Frontal cortex (tissue), 4 donors: Measurements from ENCODE around the gene ANKS1B. TPM values are rescaled to one million over a fixed set of nuclear protein-coding genes. Genes with fewer than 3 reads are reported as not detected.

Experiments used
- DNase-seq, 2 donors: peaks; one replicate each; pipeline ENCODE4 v3.0.0; 2012; ENCODE audit warnings: low spot score in 2 of 2
- FAIRE-seq: peaks from 2 replicates; lab custom pipeline; 2012; peaks lifted over from hg19 to GRCh38; lab: Jason Lieb, UNC
- total RNA-seq: library from RNA; depleted of rRNA; stranded (reverse); fragments of >200 nt; gene quantifications from one replicate; pipeline ENCODE4 v1.2.3, GENCODE V29; 2014
- donor health status: control.
- donor health status: control.
- donor health status: control.

Gene ANKS1B
- total RNA-seq, 1 donor from 2014 or later = 329 TPM

DNA sequence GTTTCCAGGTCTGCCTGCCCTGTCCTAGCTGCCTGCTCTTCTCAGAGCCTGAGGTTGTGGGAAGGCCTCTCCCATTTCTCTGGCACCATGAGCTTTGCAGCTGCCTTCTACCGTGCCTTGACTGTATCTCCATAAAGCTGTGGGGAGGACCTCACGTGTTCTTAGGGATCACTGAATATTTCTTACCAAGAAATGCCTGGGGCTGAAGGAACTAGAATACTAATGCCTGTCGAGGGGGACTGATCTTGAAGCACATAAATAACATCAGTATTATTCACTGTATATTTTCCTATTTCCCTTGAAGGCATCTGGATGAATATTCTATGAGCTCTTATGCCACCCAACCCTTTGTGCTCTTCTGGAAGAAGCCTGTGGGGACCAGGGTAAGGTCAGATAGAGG, 1236.3 kb downstream of the ANKS1B start:
- DNase-seq (no peak), FAIRE-seq (no peak)

DNA sequence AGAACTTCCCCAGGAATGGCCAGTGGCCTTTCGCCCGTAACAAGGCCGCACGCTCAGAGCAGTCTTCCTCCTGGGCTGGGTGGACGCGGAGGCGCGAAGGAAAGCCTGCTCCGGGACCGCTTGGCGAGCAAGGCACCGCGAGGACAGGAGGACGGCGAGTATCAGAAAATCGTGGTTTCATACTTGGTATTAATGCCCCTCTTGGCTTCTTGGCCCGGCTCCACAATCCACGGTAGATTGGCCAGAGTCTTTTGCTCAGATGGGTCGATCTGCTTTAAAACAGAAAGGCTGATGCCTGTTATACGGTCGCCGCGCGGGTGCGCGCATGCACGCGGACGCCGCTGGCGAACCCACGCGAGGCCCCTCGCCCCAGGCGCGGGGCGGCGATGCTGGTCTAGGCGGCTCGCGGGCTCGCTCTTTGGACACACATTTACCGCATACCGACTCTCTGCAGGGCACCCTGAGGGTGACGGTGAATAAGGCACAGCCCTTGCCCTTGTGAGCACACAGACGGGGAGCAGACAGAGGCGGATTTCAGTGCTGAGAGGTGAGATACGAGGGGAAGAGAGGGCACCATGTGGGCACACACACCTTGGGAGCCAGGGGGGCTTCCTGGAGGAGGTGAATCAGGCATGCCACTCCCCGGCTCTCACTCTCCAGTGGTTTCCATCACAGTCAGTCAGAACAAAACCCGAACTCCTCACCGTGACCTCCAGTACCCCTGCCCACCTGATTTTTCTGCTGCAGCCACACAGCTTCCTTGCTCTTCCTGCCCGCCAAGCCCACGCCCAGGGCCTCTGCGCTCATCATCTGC, 1239.0 kb downstream of the ANKS1B start:
- FAIRE-seq (no peak), DNase-seq (no peak)

DNA sequence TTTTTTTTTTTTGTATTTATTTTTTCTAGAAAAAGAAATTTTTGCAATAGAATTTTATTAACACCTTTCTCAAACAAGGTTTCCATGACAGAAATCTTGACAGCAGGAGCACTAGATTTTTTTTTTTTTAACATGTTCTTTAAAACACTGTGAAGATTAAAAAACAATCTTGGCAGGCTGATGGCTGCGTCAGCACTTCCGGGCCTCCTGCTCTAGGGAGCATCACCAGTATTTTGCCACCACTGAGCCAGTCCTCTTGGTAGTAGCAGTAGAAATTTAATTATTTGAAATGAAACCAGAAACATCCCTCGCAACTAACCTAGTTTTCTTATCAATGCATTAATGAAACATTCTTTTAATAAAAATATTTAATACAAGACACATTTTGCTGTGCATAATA, 1240.1 kb downstream of the ANKS1B start:
- FAIRE-seq (no peak), DNase-seq (no peak)

DNA sequence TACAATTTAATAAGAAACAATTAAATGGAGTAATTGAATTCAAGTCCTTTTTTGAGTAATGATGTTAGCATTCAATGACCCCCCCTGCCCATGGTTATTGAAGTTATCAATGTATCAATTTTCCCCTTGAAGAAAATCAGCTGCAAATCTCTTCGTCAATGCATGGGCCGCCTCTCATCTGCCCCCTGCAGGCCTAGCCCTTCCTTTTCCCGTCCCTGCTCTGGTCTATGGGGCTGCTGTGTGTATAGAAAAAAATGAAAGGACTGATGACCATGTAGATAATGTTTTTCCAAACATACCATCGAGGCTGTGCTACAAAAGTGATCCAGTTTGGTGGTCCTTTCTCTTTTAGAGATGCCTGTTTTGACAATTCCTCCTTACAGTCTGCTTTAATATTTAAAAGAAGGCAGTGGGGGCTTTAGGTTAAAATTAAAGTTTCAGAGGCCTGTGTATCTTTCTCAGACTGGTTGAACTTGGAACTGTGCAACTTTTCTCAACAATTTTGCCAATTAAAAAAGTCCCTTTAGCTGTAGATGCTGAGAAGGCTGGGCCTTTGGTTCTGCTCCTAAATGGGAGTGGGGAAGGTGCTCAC, 1241.3 kb downstream of the ANKS1B start:
- FAIRE-seq (no peak), DNase-seq (no peak)

DNA sequence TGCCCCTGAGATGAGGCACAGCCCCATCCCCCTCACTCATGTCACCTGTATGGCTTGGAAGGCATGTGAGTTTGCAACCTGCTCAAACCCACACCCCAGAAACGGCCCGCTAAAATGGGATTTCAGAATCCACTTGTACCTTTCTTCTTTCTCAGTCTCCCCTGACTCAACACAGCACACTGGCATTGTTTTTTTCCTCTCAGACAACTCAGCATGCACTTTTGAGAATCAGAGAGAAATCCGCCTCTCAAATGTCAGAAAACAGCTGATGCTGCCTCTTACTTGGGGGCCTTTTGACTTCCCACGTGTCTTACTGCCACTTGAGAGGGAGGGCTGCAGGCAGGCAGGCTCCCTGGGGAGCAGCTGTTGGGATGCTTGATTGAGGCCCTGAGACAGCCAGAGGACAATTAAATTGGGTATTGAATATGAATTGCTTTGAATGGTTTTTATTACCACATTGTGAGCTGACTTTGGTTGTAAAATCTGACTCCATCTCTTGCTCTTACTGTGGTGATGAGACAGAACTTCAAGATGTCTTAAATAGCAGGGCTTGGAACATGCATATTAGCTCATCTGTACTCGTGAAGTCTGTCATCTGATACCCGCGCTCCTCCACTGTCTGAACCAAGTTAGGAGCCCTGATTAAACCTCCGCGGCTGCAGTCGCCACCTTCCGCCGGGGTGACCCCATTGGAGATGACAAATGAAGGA, 1243.0 kb downstream of the ANKS1B start:
- DNase-seq = no peak

DNA sequence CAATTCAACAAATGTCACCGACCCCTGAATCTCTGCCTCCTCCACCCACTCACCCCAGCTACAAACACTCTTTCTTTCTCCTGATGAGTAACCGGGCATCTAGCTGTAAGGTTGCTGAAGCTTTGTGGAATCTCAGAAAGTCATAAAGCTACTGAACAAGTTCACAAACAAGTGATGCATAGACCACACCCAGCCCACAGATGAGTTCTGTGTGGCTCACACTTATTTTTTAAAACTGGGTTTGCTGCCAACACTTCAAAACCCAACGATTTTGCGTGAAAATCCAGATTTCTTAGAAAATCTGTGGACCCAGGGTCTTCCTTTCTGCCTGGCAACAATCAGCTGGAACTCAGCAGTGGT, 1243.6 kb downstream of the ANKS1B start:
- no peak for DNase-seq

More for the DNA sequence above, 1243.0 kb downstream of the ANKS1B start:
- no peak for FAIRE-seq

DNA sequence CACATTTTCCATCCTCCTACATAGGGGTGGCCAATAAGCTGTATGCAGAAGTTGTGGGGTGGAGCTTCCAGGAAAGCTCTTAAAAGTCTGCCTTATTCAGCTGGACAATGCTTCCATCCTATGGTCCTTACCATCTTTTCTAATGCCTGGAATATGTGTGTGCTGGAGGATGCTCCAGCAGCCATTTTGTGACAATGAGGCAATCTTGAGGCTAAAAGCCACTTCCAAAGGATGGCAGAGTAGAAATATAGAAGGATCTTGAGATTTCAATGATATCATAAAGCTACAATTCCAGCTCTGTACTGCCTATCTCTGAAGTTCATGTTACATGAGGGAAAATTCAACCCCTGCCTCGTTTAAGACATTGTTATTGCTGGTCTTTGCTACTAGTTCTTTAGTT, 1244.0 kb downstream of the ANKS1B start:
- FAIRE-seq = no peak
- no peak for DNase-seq

More for the DNA sequence above, 1243.6 kb downstream of the ANKS1B start:
- FAIRE-seq = no peak

DNA sequence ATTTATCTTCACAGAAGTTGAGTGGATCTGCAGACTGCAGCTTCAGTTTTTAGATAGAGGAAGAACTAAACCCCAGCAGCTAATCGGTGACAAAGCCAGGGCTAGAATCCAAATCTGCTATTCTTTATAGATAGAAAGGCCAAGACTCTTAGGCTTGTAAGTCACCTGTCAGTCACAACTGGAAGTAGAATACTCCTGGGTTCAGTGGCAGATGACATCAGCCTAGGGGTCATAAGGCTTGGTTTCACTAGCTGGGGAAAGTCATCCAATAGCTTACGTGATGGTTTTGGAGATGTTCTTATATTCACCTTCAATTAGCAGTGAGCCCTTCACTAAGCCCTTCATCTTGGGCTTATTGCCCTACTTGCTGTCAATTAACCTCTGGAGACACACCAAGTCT, 1246.2 kb downstream of the ANKS1B start:
- DNase-seq (no peak), FAIRE-seq (no peak)

DNA sequence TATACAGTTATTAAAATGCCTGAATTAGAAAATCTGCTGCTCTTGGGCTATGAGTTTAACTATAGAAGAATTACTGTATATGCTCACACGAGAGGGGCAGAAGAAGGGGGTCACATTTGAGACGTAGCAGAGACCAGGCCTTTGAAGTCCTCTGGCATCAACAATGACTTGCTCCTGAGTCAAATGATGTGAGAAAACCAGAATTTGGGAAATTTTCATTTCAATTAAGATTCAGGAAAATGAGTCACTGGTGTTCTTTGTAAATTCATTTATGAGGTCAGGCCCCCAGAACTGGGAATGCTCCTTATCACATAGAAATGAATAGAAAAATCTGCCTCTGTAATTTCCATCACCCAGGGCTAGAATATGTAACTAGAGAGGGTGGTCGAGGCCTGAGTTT, 1246.7 kb downstream of the ANKS1B start:
- FAIRE-seq = no peak
- no peak for DNase-seq

DNA sequence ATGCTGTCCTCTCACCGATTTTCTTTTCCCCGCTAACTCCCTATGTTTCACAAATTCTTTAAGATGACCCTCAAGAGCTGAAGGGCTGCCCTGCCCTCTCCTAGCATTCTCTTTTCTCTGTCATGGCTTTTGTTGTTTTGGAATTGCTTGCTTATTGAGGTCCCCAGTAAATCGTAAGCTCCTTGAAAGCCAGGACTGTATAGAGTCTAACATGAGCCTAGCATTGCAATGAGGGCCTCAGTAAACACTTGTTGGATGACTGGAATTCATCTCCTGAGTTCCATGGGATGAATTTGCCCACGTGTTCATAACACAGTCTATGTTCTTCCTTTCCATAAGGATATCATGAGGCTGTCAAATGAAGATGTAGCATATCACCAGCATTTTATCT, 1247.4 kb downstream of the ANKS1B start:
- no peak for DNase-seq
- FAIRE-seq = no peak

DNA sequence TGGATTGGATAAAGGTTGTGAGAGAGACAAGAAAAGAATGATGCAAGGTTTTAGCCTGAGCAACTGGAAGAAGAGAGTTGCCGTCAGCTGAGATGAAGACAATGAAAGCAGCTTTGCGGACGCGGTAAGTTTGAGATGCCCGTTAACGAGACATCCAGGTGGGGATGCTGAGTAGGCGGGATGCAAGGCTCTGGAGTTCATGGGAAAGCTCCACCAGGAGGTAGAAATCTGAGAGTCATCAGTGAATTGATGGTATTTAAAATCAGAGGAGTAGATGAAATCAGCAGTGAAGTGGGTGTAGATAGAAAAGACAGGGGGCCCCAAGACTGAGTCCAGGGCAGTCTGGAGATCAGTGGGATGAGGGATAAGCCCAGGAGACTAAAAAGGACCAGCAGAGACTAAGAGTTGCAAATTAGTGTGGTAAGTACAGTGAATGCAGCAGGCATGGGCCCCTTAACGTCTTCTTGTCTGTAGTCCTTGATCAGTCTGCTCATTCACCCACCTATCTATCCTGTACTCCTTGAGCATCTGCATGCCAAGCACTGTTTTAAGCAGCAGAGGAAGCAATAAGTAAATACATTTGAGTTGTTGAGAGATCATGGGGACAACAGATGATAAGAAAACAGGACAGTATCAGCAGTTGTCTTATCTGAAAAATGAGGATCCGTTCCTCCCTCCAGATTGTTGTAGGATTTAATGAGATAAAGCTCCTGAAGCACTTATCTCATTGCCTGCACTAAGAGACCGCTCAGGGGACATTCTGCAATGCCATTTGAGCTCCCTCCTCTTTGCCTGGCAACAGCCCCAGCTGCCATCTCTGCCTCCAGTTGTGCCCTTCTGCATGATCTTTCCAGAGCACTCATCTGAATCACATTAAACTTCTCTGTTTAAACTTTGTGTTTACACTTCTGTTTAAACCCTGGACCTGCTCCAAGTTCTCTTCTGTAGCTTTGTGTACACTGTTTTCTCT, 1248.1 kb downstream of the ANKS1B start:
- DNase-seq (no peak), FAIRE-seq (no peak)

DNA sequence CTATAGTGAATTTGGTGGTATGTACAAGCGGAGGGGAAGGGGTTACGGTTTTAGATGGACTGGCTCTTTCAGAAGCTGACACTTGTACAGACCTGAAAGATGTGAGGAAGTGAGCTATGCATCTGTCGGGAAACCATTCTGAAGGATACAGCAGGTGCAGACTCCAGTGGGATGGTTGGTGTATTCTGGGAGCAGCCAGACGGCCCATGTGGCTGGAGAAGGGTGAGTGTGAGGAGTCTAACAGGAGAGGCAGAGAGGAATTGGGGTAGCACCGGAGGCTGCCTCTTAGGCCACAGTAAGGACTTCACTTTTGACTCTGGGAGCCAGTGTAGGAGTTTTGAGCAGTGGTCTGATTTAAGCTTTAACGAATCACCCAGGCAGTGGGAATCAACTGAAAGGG, 1248.9 kb downstream of the ANKS1B start:
- FAIRE-seq = no peak
- DNase-seq = no peak

DNA sequence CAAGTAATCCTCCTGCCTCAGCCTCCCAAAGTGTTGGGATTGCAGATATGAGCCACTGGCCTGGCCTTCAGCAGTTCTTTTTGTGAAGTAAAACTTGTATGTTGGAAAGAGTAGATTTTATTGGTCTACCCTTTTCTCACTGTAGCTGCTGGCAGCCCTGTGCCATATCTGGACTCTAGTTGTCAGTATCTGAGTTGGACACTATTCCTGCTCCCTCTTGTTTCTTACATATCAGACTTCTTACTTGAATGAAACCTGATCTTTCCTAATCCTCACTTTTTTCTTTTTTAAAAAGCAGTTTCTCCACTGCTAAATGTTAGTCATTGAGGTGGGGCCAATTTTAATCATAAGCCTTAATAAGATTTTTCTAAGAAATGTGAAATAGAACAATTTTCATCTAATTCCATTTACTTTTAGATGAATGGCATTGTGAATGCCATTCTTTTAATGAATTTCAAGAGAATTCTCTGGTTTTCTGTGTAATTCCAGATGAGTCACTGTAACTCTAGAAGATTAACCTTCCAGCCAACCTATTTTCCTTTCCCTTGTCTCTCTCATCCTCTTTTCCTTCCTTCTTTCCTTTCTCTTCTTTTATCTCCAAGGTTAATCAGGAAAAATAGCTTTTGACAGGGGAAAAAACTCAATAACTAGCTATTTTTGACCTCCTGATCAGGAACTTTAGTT, 1250.9 kb downstream of the ANKS1B start:
- no peak for DNase-seq
- FAIRE-seq = no peak

DNA sequence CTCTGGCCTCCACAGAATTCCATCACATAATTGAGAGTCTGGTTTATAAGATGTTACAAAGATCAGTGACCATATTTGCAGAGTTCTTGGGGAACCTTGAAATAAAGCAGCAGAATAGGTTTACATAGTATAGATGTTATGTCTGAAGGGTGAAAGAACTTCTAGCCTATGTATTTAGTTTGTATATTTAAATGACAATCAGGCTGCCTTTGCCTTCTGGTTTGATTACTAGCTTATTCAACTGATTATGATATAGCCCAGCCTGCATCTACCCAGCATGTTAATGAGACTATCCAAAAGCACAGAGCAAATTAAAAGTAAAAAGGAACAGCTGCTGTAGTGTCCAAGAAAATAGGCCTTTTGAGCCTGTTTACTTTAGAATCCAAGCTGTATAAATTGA, 1254.3 kb downstream of the ANKS1B start:
- DNase-seq (no peak), FAIRE-seq (no peak)

DNA sequence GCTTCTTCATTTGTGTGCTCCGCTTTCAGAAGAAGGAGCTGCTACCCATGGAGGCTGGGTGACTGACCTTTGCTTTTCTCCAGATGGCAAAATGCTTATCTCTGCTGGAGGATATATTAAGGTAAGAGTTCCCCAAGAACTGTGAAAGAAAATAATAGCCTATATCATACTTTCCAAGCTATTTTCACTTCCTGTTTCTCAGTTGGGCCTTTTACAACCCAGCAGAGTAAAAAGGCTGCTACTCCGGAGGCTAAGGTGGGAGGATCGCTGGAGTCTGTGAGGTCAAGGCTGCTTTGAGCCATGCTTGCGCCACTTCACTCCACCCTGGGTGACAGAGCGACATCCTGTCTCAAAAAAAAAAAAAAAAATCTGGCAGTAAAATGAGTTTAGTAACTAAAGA, 1257.5 kb downstream of the ANKS1B start:
- no peak for DNase-seq
- no peak for FAIRE-seq

DNA sequence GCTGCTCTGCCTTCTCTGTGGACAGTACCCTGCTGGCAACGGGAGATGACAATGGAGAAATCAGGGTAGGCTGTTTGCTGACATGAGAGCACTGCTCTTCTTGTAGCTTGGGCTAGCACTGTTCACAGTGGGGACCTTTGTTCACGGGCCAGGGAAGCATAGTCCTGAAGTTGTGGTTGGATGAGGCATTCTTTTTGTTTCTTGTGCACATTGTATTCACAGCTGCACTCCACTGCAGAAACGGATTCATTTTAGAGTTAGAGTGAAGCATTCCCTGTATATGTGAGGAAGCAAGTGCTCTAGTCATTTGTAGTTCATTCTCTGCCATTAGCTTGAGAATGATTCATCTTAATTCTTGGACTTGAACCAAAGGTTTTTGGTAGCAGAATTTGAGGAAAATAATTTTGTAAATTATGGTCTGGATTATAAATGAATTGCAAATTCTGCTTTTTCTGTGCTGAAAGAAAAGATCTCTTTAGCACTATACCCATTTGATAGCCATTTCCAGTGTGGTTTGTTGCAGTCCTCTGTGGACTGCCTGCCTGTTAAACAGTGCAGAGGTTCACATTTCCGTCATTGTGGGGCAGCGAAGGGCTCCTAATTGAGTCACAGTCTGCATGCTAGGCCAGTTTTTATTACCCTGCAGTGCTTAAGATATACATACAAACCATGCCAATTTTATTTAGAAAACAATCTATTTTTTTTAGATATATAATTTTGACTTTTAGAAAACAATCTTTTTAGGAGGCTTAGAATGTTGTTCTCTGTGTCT, 1259.1 kb downstream of the ANKS1B start:
- DNase-seq = no peak
- peak; percentile 77 for FAIRE-seq

DNA sequence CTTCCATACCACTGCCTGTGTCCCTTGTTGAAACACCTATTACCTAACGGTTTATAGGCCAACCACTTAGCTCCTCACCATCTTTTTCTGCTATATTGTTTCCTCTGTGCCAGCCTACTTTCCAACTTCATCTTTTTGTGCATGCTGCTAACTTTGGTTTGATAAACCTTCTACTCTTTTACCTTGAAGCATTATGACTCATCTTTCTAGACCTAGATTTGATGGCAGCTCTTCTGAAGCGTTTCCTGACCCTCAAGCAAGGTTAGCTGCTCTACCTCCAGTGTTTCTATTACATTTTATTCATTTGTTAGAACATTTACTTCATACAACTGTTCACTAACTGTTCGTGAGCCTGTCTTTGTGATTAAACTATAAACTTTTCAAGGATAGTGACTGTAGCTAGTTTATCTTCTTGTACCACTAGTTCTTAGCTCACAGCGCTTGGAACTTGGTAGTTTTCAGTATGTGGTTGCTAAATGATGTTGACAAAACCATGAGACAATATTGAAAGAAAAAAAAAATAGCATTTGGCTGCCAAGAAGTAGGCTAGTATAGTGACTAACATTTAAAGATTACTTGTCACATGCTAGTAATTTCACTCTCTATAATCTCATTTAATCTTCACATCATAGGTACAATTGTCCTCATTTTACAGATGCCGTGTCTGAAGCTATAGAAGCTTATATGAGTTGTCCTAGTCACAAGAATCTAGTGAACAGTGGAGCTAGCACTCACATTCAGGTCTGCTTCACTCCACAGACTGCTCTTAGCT, 1260.2 kb downstream of the ANKS1B start:
- DNase-seq (no peak), FAIRE-seq (no peak)

DNA sequence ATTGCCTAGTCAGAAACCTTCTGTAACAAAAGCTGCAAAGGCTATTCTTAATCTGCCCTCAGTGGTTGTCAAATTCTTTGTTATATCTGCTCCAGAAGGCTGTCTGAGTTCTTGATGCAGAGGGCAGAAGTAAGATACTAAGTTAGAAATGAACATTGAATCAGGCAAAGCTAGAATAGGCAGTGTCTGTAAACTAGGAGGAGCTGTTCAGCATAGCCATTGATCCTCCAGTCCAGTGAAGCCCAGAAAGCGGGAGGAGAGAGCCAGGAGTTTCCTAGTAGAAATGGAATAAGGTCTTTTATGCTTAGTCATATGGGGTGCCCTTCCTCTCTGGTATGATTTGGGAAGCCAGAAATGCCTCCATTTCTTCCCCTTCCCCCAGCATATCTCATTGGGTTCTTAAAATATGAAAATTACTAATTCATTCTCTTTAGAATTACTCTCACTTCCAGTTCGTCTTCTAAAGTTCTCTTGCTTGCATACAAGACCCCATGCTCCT, 1263.5 kb downstream of the ANKS1B start:
- FAIRE-seq (no peak), DNase-seq (no peak)
